DMS53 treated with DMSO at 0.1 percent for 48 hours (cell line): Measurements from ENCODE around the gene GORASP1.

Source experiments
- DNase-seq: peaks from one replicate; lab custom pipeline; 2025; ENCODE audit not compliant: unreplicated experiment; lab: John Stamatoyannopoulos, UW

The GORASP1 gene

GRCh38 chr3:39103324-39103693 is 4.1 kb downstream of the GORASP1 start:
- no peak for DNase-seq

GRCh38 chr3:39102504-39103323 is 4.7 kb downstream of the GORASP1 start:
- no peak for DNase-seq

GRCh38 chr3:39101022-39101689 is 6.3 kb downstream of the GORASP1 start:
- no peak for DNase-seq

- no peak for DNase-seq
Observed at GRCh38 chr3:39100500-39100886, 6.9 kb downstream of the GORASP1 start.

- DNase-seq = no peak
Observed at GRCh38 chr3:39099738-39100499, 7.5 kb downstream of the GORASP1 start.

GRCh38 chr3:39099242-39099641 is 8.2 kb downstream of the GORASP1 start:
- no peak for DNase-seq

GRCh38 chr3:39098473-39099000 is 8.9 kb downstream of the GORASP1 start:
- DNase-seq = no peak

GRCh38 chr3:39097716-39098472 is 9.5 kb downstream of the GORASP1 start:
- DNase-seq = no peak

- no peak for DNase-seq
Observed at GRCh38 chr3:39096775-39097174, 10.7 kb downstream of the GORASP1 start.

GRCh38 chr3:39095778-39096177 is 11.6 kb downstream of the GORASP1 start:
- DNase-seq = no peak

- no peak for DNase-seq
Observed at GRCh38 chr3:39094851-39095677, 12.4 kb downstream of the GORASP1 start.

GRCh38 chr3:39090922-39091321 is 16.5 kb downstream of the GORASP1 start:
- no peak for DNase-seq

- no peak for DNase-seq
Observed at GRCh38 chr3:39088889-39089288, 18.5 kb downstream of the GORASP1 start.

- no peak for DNase-seq
Observed at GRCh38 chr3:39088456-39088855, 19.0 kb downstream of the GORASP1 start.

- no peak for DNase-seq
Observed at GRCh38 chr3:39086144-39086543, 21.3 kb downstream of the GORASP1 start.

- no peak for DNase-seq
Observed at GRCh38 chr3:39082666-39083313, 24.6 kb downstream of the GORASP1 start.

- DNase-seq = no peak
Observed at GRCh38 chr3:39080026-39080425, 27.4 kb downstream of the GORASP1 start.

- no peak for DNase-seq
Observed at GRCh38 chr3:39079530-39079929, 27.9 kb downstream of the GORASP1 start.

GRCh38 chr3:39075910-39076309 is 31.5 kb downstream of the GORASP1 start:
- DNase-seq = no peak

GRCh38 chr3:39068556-39068955 is 38.9 kb downstream of the GORASP1 start:
- DNase-seq = no peak
